Pons (tissue), 1 donor: ENCODE data around the gene UGT1A1.

Experiments used
- DNase-seq: peaks from one replicate; pipeline ENCODE4 v3.0.0-alpha.2; 2016; ENCODE audit warnings: low spot score

The UGT1A1 gene

GRCh38 chr2:233798335-233799086 is 38.4 kb downstream of the UGT1A1 start:
- no peak for DNase-seq

GRCh38 chr2:233799087-233799665 is 39.1 kb downstream of the UGT1A1 start:
- no peak for DNase-seq

- DNase-seq, result no peak
Measured at GRCh38 chr2:233799716-233800115, 39.6 kb downstream of the UGT1A1 start.

GRCh38 chr2:233800208-233800607 is 40.1 kb downstream of the UGT1A1 start:
- DNase-seq, result no peak

GRCh38 chr2:233801357-233802131 is 41.5 kb downstream of the UGT1A1 start:
- DNase-seq, result no peak

GRCh38 chr2:233802132-233802815 is 42.2 kb downstream of the UGT1A1 start:
- DNase-seq, result no peak

- DNase-seq, result no peak
Measured at GRCh38 chr2:233803292-233803911, 43.3 kb downstream of the UGT1A1 start.

- no peak for DNase-seq
Measured at GRCh38 chr2:233803994-233804393, 43.9 kb downstream of the UGT1A1 start.

- no peak for DNase-seq
Measured at GRCh38 chr2:233807215-233807865, 47.3 kb downstream of the UGT1A1 start.

GRCh38 chr2:233807966-233808935 is 48.2 kb downstream of the UGT1A1 start:
- DNase-seq, result no peak

GRCh38 chr2:233810385-233810784 is 50.3 kb downstream of the UGT1A1 start:
- no peak for DNase-seq

GRCh38 chr2:233811087-233811486 is 51.0 kb downstream of the UGT1A1 start:
- DNase-seq, result no peak

GRCh38 chr2:233811732-233812131 is 51.7 kb downstream of the UGT1A1 start:
- DNase-seq, result no peak

GRCh38 chr2:233813236-233814055 is 53.4 kb downstream of the UGT1A1 start:
- no peak for DNase-seq

- DNase-seq, result no peak
Measured at GRCh38 chr2:233814056-233814835, 54.2 kb downstream of the UGT1A1 start.

- DNase-seq, result no peak
Measured at GRCh38 chr2:233815861-233816260, 55.8 kb downstream of the UGT1A1 start.

GRCh38 chr2:233816334-233816733 is 56.3 kb downstream of the UGT1A1 start:
- no peak for DNase-seq

- no peak for DNase-seq
Measured at GRCh38 chr2:233816771-233817170, 56.7 kb downstream of the UGT1A1 start.
